Peyer's patch (tissue), 4 donors: ENCODE measurements around the gene RAB9A. TPM values are rescaled to one million over a fixed set of nuclear protein-coding genes. Genes with fewer than 3 reads are reported as not detected.
"Not testable (repeated sequence)": the region's sequence is repeated elsewhere in the genome, so short reads cannot be mapped to it uniquely, and the experiment has no call there.

Source experiments
- DNase-seq, 3 donors: peaks; one replicate each; pipeline ENCODE4 v3.0.0-alpha.2; 2017 to 2019
- H3K27ac ChIP-seq, 4 donors: fragments of 200-600 bp; sonication (generic); one replicate each; pipeline ENCODE4 v1.5.1; 2016 to 2019
- H3K27me3 ChIP-seq, 2 donors: fragments of 200-600 bp; sonication (generic); one replicate each; pipeline ENCODE4 v1.5.1; 2019
- H3K36me3 ChIP-seq, 3 donors: fragments of 200-600 bp; sonication (generic); one replicate each; pipeline ENCODE4 v1.5.1; 2016 to 2019
- H3K4me1 ChIP-seq, 4 donors: fragments of 200-600 bp; sonication (generic); one replicate each; pipeline ENCODE4 v1.5.1; 2016 to 2019
- H3K4me3 ChIP-seq, 4 donors: fragments of 200-600 bp; sonication (generic); 1 replicate in 3 of 4; 2 replicates in 1 of 4; pipeline ENCODE4 v1.5.1; 2016 to 2019; ENCODE audit warnings: mild to moderate bottlenecking in 1 of 4
- H3K9me3 ChIP-seq, 4 donors: fragments of 200-600 bp; sonication (generic); one replicate each; pipeline ENCODE4 v1.5.1; 2016 to 2019; ENCODE audit warnings: mild to moderate bottlenecking in 1 of 4
- CTCF ChIP-seq, 6 experiments: fragments of 450-650 bp in 4 of 6; fragments of 200-600 bp in 2 of 6; sonication (generic) in 1 of 6; IDR thresholded peaks; one replicate each; pipeline ENCODE4 v1.5.1; 2017 to 2019; ENCODE audit warnings: antibody characterized with exemption in 6 of 6, mild to moderate bottlenecking in 3 of 6, moderate library complexity in 1 of 6
- POLR2A ChIP-seq, 2 donors: fragments of 450-650 bp; IDR thresholded peaks; one replicate each; pipeline ENCODE4 v1.5.1; 2017; ENCODE audit warnings: antibody characterized with exemption in 2 of 2, mild to moderate bottlenecking in 2 of 2, moderate library complexity in 2 of 2
- total RNA-seq, 4 donors: library from RNA; depleted of rRNA; stranded (reverse); fragments of >200 nt; gene quantifications; one replicate each; pipeline ENCODE4 v1.1.0, GENCODE V29; 2016

RAB9A gene
- total RNA-seq, 4 donors from 2014 or later, result 8.9 to 56.9 (median 12.8) TPM

- Histone ChIP-seq H3K36me3 (peaks cover 0 to 9% (median 0%) of the 10 kb centered on the region in 3 donors), H3K27ac (peak overlapping the region in 1 of 4 donors; percentile 45), H3K9me3 (no peaks in the 10 kb centered on the region), H3K27me3 (no peaks in the 10 kb centered on the region), H3K4me1 (no peaks in the 10 kb centered on the region), H3K4me3 (no peak overlapping the region)
- no peak for TF ChIP-seq CTCF (IDR thresholded peaks at IDR 0.05)
- no peak for TF ChIP-seq POLR2A (IDR thresholded peaks at IDR 0.05)
- no peak for DNase-seq
Measured at GRCh38 chrX:13717700-13718472, 29.0 kb downstream of the RAB9A start.

- H3K36me3 ChIP-seq, result peaks cover 0 to 9% (median 0%) of the 10 kb centered on the region in 3 donors
- H3K27ac ChIP-seq, result peak overlapping the region in 1 of 4 donors; percentile 45
- DNase-seq, result no peak
- no peak overlapping the region for H3K4me3 ChIP-seq
- no peaks in the 10 kb centered on the region for H3K27me3 ChIP-seq
- no peak for TF ChIP-seq POLR2A (IDR thresholded peaks at IDR 0.05)
- no peaks in the 10 kb centered on the region for H3K4me1 ChIP-seq
- H3K9me3 ChIP-seq, result no peaks in the 10 kb centered on the region
Measured at GRCh38 chrX:13719192-13719856, 30.4 kb downstream of the RAB9A start.

GRCh38 chrX:13721371-13721770, 32.4 kb downstream of the RAB9A start:
- Histone ChIP-seq H3K4me3 (no peak overlapping the region), H3K4me1 (no peaks in the 10 kb centered on the region), H3K27ac (peak overlapping the region in 1 of 4 donors; percentile 59), H3K27me3 (no peaks in the 10 kb centered on the region), H3K36me3 (no peaks in the 10 kb centered on the region), H3K9me3 (no peaks in the 10 kb centered on the region)
- DNase-seq, result no peak
- TF ChIP-seq CTCF (IDR thresholded peaks at IDR 0.05) (no peak), POLR2A (IDR thresholded peaks at IDR 0.05) (no peak)

- no peak for DNase-seq
Measured at GRCh38 chrX:13721819-13722519, 33.0 kb downstream of the RAB9A start.

GRCh38 chrX:13724878-13725277, 36.0 kb downstream of the RAB9A start:
- H3K4me3 ChIP-seq, result not testable (repeated sequence)

More at GRCh38 chrX:13721819-13722519, 33.0 kb downstream of the RAB9A start:
- Histone ChIP-seq H3K9me3 (no peaks in the 10 kb centered on the region), H3K36me3 (no peaks in the 10 kb centered on the region), H3K27me3 (no peaks in the 10 kb centered on the region), H3K4me1 (no peaks in the 10 kb centered on the region), H3K27ac (peak overlapping the region in 2 of 4 donors; percentile 10 to 59), H3K4me3 (no peak overlapping the region)
- no peak for TF ChIP-seq CTCF (IDR thresholded peaks at IDR 0.05)
- no peak for TF ChIP-seq POLR2A (IDR thresholded peaks at IDR 0.05)

GRCh38 chrX:13726583-13726982, 37.7 kb downstream of the RAB9A start:
- not testable (repeated sequence) for H3K27me3 ChIP-seq, H3K27ac ChIP-seq, H3K36me3 ChIP-seq, H3K4me3 ChIP-seq, DNase-seq, H3K4me1 ChIP-seq, H3K9me3 ChIP-seq

More at GRCh38 chrX:13724878-13725277, 36.0 kb downstream of the RAB9A start:
- peak in 2 of 3 donors; percentile 37 to 62 for DNase-seq
- not testable (repeated sequence) for H3K9me3 ChIP-seq, H3K27me3 ChIP-seq, H3K4me1 ChIP-seq, H3K36me3 ChIP-seq
- H3K27ac ChIP-seq, result peak overlapping the region in 2 of 4 donors; percentile 14 to 17

- H3K4me3 ChIP-seq, DNase-seq, H3K27me3 ChIP-seq, H3K27ac ChIP-seq, H3K9me3 ChIP-seq, H3K4me1 ChIP-seq, H3K36me3 ChIP-seq: not testable (repeated sequence)
Measured at GRCh38 chrX:13730523-13730922, 41.6 kb downstream of the RAB9A start.
